K562 (cell line): Measurements from ENCODE around the gene PTGIS.

ENCODE experiments used
- BRCA1 ChIP-seq, 2 experiments: fragments of 450-650 bp in 1 of 2; sonication (generic) in 1 of 2; formaldehyde crosslinking in 1 of 2; IDR thresholded peaks; 2 replicates each; pipeline versions ENCODE4 v1.5.0 to v1.6.1; 2017 to 2020; ENCODE audit warnings: mild to moderate bottlenecking in 1 of 2, missing genetic modification reagents in 1 of 2
- CEBPB ChIP-seq: fragments of 450-650 bp; IDR thresholded peaks from 2 replicates; pipeline ENCODE4 v1.6.1; 2016; ENCODE audit warnings: missing genetic modification characterization, missing compliant biosample characterization
- HDAC8 ChIP-seq: fragments of 450-650 bp; IDR thresholded peaks from 2 replicates; pipeline ENCODE4 v1.6.1; 2016; ENCODE audit warnings: mild to moderate bottlenecking, missing genetic modification characterization, moderate library complexity, missing compliant biosample characterization
- MXI1 ChIP-seq: IDR thresholded peaks from 2 replicates; pipeline ENCODE4 v1.6.1; 2011; ENCODE audit warnings: low read depth, mild to moderate bottlenecking, improper control_type of control experiment, low read length
- MYBL2 ChIP-seq, 2 experiments: fragments of 450-650 bp in 1 of 2; sonication (generic) in 1 of 2; formaldehyde crosslinking in 1 of 2; IDR thresholded peaks; 2 replicates each; pipeline versions ENCODE4 v1.6.1 to v1.8.1; 2017 to 2022; ENCODE audit warnings: borderline replicate concordance in 1 of 2, inconsistent platforms in 1 of 2, low read depth in 1 of 2, mild to moderate bottlenecking in 1 of 2, missing genetic modification reagents in 1 of 2, moderate library complexity in 1 of 2
- SP1 ChIP-seq: sonication (generic); formaldehyde crosslinking; IDR thresholded peaks from 2 replicates; pipeline ENCODE4 v1.8.1; 2022; ENCODE audit warnings: mild to moderate bottlenecking, missing genetic modification reagents
- ZNF584 ChIP-seq: fragments of 200-800 bp; sonication (Bioruptor generic); IDR thresholded peaks from 2 replicates; pipeline ENCODE4 v1.6.1; 2016; ENCODE audit warnings: low read depth, mild to moderate bottlenecking, missing genetic modification characterization, missing compliant biosample characterization
- TF ChIP-seq, protein P1 (sequence below): sonication (generic); formaldehyde crosslinking; IDR thresholded peaks from 2 replicates; pipeline ENCODE4 v1.9.0; 2022; ENCODE audit warnings: mild to moderate bottlenecking, missing genetic modification reagents
- TF ChIP-seq, protein P2 (sequence below), 3 experiments: IDR thresholded peaks in 2 of 3; conservative IDR thresholded peaks in 1 of 3; 2 replicates each; pipeline ENCODE4 v1.5.1; 2011 to 2012; ENCODE audit warnings: low read length in 3 of 3, mild to moderate bottlenecking in 3 of 3, control low read depth in 2 of 3, improper control_type of control experiment in 1 of 3, inconsistent platforms in 1 of 3, low read depth in 1 of 3, mixed read lengths in 1 of 3, moderate library complexity in 1 of 3; ENCODE audit not compliant: insufficient read depth in 2 of 3
- TF ChIP-seq, protein P3 (sequence below): fragments of 450-650 bp; IDR thresholded peaks from 2 replicates; pipeline ENCODE4 v1.6.1; 2016
- TF ChIP-seq, protein P4 (sequence below): fragments of 450-650 bp; formaldehyde crosslinking; IDR thresholded peaks from 2 replicates; pipeline ENCODE4 v1.4.0; 2020; ENCODE audit warnings: mild to moderate bottlenecking, moderate library complexity

DNA sequence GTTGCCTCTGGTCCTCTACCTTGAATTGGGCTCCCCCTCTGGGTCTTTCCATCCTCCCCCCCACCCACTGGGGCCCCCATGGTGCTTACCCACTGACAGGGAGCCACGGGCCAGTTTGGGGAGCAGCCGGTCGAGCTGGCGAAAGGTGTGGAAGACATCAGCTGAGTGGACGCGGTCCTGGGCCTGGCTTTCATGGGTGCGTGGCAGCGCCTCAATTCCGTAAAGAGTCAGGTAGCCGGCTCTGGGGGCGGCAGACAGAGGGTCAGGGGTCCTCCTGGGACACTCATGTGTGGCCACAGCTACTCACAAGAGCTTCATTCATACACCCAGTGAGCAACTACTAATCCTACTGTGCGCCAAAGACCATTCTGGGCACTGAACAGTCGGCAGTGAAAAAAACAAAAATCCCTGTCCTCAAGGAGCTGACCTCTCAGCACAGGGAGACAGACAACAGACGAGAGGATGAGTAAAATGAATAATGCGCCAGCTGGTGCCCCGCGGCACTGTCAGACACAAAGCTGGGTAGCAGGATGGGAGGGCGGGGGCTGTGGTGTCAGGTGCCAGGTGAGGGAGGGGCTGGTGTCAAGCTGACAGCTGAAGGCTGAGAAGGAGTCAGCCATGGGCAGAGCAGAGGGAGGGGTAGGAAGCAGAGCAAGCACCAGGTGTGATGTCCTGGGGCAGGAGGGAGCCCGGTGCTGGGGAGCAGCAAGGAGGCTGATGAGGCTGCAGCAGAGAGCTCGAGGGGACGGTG lies 28.3 kb downstream of the PTGIS start:
- TF ChIP-seq, protein P1, sequence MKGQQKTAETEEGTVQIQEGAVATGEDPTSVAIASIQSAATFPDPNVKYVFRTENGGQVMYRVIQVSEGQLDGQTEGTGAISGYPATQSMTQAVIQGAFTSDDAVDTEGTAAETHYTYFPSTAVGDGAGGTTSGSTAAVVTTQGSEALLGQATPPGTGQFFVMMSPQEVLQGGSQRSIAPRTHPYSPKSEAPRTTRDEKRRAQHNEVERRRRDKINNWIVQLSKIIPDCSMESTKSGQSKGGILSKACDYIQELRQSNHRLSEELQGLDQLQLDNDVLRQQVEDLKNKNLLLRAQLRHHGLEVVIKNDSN = no peak
- TF ChIP-seq, protein P2, sequence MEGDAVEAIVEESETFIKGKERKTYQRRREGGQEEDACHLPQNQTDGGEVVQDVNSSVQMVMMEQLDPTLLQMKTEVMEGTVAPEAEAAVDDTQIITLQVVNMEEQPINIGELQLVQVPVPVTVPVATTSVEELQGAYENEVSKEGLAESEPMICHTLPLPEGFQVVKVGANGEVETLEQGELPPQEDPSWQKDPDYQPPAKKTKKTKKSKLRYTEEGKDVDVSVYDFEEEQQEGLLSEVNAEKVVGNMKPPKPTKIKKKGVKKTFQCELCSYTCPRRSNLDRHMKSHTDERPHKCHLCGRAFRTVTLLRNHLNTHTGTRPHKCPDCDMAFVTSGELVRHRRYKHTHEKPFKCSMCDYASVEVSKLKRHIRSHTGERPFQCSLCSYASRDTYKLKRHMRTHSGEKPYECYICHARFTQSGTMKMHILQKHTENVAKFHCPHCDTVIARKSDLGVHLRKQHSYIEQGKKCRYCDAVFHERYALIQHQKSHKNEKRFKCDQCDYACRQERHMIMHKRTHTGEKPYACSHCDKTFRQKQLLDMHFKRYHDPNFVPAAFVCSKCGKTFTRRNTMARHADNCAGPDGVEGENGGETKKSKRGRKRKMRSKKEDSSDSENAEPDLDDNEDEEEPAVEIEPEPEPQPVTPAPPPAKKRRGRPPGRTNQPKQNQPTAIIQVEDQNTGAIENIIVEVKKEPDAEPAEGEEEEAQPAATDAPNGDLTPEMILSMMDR (IDR thresholded peaks at IDR 0.05 in 2 of 3, conservative IDR thresholded peaks at IDR 0.05 in 1 of 3; ENCODE audit: insufficient read depth in 2 of 3, low read depth in 1 of 3, low read length in 3 of 3) = no peak
- TF ChIP-seq MXI1 = no peak
- TF ChIP-seq CEBPB (tag) = no peak
- no peak for TF ChIP-seq HDAC8 (tag)
- TF ChIP-seq, protein P3, sequence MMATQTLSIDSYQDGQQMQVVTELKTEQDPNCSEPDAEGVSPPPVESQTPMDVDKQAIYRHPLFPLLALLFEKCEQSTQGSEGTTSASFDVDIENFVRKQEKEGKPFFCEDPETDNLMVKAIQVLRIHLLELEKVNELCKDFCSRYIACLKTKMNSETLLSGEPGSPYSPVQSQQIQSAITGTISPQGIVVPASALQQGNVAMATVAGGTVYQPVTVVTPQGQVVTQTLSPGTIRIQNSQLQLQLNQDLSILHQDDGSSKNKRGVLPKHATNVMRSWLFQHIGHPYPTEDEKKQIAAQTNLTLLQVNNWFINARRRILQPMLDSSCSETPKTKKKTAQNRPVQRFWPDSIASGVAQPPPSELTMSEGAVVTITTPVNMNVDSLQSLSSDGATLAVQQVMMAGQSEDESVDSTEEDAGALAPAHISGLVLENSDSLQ = no peak
- TF ChIP-seq ZNF584 (CRISPR knock-in tag) = no peak
- TF ChIP-seq SP1 (CRISPR knock-in tag) = no peak
- no peak for TF ChIP-seq MYBL2 (IDR thresholded peaks at IDR 0.05; ENCODE audit: low read depth)
- TF ChIP-seq MYBL2 (CRISPR knock-in tag; IDR thresholded peaks at IDR 0.05; ENCODE audit: borderline replicate concordance) = no peak
- TF ChIP-seq BRCA1 (IDR thresholded peaks at IDR 0.05) = no peak
- no peak for TF ChIP-seq BRCA1 (CRISPR knock-in tag; IDR thresholded peaks at IDR 0.05)
- TF ChIP-seq, protein P4, sequence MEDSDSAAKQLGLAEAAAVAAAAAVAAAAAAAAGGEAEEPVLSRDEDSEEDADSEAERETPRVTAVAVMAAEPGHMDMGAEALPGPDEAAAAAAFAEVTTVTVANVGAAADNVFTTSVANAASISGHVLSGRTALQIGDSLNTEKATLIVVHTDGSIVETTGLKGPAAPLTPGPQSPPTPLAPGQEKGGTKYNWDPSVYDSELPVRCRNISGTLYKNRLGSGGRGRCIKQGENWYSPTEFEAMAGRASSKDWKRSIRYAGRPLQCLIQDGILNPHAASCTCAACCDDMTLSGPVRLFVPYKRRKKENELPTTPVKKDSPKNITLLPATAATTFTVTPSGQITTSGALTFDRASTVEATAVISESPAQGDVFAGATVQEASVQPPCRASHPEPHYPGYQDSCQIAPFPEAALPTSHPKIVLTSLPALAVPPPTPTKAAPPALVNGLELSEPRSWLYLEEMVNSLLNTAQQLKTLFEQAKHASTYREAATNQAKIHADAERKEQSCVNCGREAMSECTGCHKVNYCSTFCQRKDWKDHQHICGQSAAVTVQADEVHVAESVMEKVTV (CRISPR knock-in tag) = no peak
